NOMO-1 treated with dmso at 0.1 percent for 144 hours (cell line): ENCODE data around the gene DBX2.
"Not testable (repeated sequence)": the region's sequence is repeated elsewhere in the genome, so short reads cannot be mapped to it uniquely, and the experiment has no call there.

Experiments used
- DNase-seq: peaks from one replicate; lab custom pipeline; 2025; ENCODE audit not compliant: unreplicated experiment; lab: John Stamatoyannopoulos, UW

Gene DBX2

GRCh38 chr12:45012749-45013148 is 38.1 kb downstream of the DBX2 start:
- no peak for DNase-seq

- DNase-seq: no peak
Measured at GRCh38 chr12:45010059-45010458, 40.8 kb downstream of the DBX2 start.

GRCh38 chr12:45008211-45008610 is 42.7 kb downstream of the DBX2 start:
- DNase-seq: no peak

GRCh38 chr12:44999355-44999754 is 51.5 kb downstream of the DBX2 start:
- DNase-seq: no peak

GRCh38 chr12:44993161-44993560 is 57.7 kb downstream of the DBX2 start:
- DNase-seq: no peak

GRCh38 chr12:44984863-44985262 is 66.0 kb downstream of the DBX2 start:
- not testable (repeated sequence) for DNase-seq

GRCh38 chr12:44979918-44980317 is 71.0 kb downstream of the DBX2 start:
- no peak for DNase-seq

- DNase-seq: no peak
Measured at GRCh38 chr12:44976246-44976645, 74.7 kb downstream of the DBX2 start.

GRCh38 chr12:44972746-44973421 is 78.0 kb downstream of the DBX2 start:
- no peak for DNase-seq

- DNase-seq: no peak
Measured at GRCh38 chr12:44968965-44969364, 81.9 kb downstream of the DBX2 start.
